Activated CD4-positive, CD25-positive, alpha-beta regulatory T cell treated with anti-CD3 and anti-CD28 coated beads, Interleukin-2, amount 50 U/mL, for 16 hours (primary cell): ENCODE data around the gene RAVER1.
"Not testable (repeated sequence)": the region's sequence is repeated elsewhere in the genome, so short reads cannot be mapped to it uniquely, and the experiment has no call there.

Experiments used
- DNase-seq: peaks from one replicate; pipeline ENCODE4 v3.0.0-alpha.2; 2020; ENCODE audit warnings: low read depth, low spot score

Gene RAVER1

DNA sequence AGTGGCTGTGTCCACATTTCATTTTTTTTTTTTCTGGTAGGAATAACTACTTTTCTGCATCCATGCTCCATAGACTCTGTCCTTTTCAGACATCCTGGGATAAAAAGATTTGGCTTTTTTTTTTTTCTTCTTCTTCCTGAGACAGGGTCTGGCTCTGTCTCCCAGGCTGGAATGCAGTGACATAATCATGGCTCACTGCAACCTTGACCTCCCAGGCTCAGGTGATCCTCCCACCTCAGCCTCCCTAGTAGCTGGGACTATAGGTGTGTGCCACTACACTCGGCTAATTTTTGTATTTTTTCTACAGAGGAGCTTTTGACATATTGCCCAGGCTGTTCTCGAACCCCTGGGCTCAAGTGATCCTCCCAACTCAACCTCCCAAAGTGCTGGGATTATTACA, 10.2 kb upstream of the RAVER1 start:
- DNase-seq, result no peak

DNA sequence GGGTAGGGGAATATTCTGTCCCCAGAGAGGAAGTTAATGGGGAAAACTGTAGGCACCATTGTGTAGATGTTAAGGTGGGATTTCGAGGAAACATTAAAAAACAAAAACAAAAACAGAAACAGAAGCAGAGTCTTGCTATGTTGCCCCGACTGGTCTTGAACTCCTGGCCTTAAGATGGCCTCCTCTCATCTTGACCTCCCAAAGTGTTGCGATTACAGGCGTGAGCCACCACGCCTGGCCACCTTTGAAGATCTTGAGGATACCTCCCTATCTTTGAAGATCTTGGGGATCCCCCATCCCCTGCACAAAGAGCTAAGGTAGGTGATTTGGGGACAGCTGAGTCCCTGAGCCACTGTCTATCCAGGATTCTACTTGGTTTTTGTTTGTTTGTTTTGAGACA, 6.6 kb upstream of the RAVER1 start:
- no peak for DNase-seq

DNA sequence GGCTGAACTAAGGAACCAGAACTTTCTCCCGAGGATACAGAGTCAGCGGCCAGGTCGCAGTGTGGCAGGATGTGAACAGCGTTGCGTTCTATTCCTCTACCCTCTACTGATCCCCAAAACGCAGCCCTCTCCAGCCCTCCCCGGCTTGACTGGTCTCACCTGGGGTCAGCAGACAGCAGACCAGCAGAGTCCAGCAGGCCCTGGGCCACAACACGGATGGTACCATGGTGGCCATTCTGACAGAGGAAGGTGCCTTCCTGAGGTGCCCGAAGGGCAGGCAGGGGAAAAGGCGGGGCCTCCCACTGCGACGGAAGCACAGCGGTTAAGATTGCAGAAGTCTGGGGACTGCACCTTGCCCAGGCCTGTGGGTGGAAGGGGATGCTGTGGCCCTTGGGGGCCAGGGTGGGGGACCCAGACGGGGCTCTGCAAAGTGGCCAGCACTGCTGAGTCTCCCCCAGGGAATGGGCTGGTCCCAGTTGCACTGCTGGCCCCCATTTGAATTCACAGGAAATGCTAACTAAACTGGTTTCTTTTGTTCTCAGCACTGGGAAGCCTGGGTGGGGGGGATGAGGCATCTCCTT, 6.1 kb upstream of the RAVER1 start, which contains the start of gene ICAM3:
ICAM3 (minus strand) TSS at position 245 of the 581 bp plus-strand sequence; CDS start at position 235, 10 bp downstream.
- DNase-seq, result peak; percentile 37

DNA sequence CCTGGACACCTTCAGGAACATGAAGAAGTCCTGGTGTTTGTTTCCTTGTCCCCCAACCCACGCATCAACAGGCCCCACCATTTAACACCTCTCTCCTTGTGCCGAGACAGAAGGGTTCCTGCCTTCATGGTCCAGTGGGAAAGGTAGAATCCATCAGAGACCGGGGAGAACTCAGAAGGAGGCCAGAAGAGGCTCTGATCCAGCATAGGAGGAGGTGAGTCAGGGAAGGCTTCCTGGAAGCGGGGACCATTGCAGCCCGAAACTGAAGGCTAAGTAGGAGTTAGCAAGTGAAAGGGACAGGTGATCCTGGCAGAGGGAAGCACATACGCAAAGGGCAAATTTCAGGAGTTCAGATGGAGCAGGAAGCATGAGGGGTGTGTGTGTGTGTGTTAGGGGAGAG, 5.6 kb upstream of the RAVER1 start:
- no peak for DNase-seq

DNA sequence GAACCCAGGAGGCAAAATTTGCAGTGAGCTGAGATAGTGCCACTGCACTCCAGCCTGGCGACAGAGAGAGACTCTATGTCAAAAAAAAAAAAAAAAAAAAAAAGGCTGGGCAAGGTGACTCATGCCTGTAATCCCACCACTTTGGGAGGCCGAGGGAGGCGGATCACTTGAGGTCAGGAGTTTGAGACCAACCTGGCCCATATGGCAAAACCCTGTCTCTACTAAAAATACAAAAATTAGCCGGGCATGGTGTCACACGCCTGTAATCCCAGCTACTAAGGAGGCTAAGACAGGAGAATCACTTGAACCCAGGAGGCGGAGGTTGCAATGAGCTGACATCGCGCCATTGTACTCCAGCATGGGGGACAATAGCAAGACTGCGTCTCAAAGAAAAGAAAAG, 3.4 kb upstream of the RAVER1 start:
- DNase-seq, result not testable (repeated sequence)

DNA sequence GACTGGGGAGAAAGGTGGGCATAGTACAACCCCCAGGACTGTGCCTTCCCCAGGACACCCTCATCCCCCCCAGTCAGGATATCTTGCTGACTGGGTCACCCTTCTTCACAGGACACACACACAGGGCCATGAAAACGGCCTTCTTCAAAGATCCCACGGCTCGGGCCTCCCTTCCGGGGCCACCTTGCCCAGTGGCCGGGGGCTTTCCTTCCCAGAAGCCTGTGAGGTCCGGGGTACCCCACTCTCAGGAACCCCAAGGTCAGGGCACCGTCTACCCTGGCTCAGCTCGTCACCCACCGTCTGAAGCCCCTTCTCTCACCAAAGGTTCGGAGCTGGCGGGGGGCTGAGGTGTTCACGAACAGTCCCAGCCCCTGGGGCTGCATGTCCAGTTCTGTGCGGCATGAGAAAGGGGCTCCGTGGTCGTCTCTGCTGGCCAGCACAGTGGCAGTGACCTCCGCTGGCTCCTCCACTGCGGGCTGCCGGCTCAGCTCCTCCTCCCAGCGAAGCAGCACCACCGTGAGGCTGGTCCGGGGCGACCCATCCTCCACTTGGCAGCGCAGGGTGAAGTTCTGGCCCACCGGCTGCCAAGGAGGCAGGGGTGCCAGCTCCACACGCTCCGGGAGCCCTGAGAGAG, 2.1 kb upstream of the RAVER1 start:
- no peak for DNase-seq

DNA sequence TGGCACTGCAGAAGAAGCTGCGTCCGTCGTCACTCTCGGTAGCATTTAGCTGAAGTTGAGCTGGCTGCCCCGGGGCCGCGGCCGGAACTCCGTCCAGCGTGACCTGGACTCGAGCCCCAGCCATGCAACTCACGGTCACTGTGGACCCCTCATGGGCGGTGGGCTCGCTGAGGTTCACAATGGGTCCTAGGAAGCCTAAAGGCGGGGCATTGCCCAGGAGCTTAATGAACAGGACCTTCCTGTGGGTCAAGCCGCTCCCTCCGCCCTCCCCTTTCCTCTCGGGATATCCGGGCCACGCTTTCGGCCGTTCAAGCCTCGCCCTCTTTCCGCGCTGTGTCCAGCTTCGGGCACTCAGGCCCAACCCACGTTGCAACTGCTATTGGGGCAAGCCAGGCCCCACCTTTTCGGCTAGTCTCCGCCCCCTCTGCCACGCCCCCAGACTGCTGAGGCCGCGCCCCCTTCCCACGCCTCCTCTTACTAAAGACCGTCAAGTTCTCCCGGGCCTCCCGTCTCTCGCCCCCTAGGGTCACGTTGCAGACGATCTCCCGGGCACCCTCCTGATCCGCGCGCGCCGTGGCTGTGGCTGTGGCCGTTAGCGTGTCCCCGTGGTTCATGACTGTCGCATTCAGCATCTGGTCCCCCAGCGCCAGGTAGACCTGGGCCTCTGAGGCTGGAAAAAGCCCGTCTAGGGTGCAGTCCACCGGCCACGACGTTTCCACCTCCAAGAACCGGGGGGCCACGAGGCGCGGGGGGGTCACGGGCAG, 1.4 kb upstream of the RAVER1 start:
- DNase-seq, result no peak

DNA sequence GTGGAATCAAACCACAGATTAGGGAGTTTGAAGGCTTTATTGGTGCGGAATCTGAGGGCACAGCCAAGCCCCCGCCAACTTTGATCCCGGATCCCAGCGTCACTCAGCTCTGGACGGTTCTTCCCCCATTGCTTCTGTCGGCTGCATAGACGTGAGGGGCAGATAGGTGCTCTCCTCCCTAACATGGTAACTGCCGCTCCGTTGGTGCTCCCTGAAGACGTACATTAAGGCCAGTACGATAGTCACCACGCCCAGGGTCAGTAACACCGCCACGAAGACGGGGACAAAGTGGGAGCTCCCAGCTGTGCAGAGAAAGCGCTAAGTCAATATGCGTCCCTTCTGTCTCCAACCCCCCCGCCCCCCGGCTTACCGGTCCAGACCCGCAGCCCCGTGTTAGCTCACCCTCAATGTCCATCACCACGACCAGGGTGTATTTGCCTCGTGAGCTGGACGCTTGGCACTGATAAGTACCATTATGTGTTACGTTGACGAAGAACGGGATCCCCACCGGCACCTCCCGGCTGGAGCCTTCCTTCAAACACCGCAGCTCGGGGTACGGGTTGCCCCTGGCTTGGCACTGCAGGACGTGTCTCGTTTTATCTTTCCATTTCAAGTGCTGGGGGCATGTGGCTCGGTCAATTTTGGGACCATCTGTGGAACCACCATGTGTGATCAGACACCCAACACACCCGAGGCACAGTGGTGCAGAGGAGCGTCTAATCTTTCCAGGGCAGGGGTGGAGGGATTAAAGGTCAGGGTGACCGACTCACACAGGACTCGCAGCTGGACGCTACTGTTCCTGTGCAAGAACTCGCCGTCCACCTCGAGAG, 644 bp upstream of the RAVER1 start:
- no peak for DNase-seq

DNA sequence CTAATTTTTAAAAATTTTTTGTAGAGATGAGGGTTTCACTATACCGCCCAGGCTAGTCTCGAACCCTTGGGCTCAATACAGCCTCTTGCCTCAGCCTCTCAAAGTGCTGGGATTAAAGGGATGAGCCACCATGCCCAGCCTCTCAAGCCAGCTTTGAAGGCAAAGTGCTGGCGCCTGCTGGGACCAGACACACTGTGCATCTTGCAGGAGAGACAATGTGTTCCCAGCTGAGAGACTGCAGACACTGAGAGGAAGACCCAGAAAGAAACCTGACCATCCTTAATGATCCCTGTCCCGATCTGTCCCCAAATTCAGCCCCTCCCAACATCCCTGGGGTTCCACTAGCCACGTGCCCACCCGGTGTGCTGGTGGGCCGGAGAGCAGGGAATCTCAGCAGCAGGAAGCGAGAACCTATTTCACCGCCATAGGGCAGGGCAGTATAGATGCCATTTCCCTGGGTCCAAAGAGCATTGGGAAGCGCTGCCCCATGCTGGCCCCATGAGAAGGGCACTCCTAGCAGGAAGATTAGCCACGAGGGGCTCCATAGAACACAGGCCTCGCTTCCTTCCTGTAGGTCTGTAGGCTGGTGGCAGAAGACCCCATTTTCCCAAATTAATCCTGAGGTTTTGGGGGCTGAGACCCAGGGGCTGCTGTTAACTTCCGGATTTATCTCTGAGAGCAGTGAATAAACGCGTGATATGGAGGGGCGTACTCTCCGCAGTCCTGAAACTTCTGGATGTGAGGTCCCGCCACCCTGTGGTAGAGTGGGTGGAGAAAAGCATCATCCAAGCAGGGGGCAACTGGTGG, 968 bp downstream of the RAVER1 start:
- DNase-seq, result no peak

DNA sequence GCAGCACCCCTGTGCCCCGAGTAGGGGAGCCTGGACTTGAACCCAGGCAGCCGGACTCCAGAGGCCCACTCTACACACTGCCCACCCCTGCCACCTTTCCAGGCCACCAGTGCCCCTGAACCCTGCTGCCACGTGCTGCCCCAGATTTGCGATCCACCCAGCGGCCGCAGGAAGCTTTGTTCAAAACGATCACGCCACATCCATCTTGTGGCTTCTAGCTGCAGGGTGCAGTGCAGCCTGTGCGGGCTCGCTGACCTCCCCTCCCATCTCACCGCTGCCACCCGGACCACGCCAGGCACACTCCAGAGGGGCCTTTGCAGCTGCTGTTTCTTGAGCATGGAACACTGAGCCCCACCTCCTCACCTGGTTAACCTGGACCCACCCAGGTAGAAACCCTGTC, 3.8 kb downstream of the RAVER1 start:
- DNase-seq, result no peak

DNA sequence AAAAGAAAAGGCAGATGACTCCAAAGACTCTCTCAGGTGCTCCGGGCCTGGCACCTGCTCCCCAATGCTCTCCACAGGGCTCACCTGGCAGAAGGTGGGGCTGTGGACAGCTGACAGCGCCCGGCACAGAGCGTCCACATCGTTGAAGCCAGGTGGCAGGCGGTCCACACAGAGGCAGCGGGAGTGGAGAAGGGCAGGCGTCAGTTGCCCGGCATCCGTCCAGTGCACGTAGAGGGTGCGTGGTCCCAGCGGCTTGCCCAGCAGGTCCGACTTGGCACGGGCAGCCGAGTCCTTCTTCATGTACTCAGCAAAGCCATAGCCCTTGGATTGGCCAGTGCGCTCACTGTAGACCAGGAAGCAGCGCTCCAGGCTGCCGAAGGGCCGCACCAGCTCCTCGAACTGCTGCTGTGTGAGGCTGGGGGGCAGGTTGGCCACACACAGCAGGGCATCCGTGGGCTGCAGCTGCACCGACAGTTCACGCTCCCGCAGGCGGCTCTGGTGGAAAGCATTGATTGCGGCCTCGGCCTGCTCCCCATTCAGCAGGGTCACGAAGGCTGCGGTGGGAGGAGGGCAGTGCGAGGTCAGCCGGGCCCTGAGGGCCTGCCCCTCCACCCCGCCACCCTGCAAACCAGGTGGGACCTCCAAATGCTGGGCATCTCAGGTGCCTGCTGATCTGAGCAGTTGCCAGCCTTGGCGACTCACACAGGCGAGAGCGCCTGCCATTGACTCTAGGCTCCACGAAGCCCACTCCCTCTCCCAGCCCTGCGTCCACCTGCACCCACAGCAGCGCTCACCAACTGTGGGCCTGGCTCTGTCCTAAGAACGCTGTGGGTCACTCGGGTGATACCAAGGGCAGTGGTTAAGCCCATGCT, 4.5 kb downstream of the RAVER1 start:
- DNase-seq, result no peak

DNA sequence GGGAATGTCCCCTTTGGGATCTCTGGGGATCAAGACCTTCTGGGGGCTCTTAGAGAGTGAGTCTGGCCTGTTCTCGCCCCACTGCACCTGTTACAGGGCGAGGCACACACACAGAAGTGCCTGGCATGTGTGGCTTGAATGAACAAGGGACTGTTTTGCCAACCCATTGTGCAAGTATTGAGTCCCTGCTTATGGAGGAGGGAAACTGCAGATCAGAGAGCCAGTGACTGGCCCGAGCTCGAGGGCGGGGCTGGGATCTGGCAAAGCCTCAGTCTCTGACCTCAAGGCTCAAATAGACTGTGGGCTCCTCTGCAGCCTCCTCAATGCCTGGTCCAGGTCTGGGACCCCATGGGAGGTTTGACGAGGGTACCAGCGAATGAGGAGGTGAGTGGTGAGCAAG, 5.5 kb downstream of the RAVER1 start:
- DNase-seq, result no peak

DNA sequence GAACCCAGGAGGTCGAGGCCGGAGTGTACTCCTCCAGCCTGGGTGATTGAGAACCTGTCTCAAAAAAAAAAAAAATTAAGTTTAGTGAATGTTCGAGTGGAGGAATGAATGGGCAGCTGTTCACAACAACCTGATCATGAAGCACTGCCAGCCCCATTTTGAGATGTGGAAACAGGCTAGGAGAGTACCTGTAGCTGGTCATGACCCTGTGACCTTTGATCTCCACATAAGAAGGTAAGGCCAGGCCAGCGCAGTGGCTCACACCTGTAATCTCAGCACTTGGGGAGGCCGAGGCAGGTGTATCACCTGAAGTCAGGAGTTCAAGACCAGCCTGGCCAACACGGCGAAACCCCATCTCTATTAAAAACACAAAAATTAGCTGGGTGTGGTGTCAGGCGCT, 7.6 kb downstream of the RAVER1 start:
- no peak for DNase-seq

DNA sequence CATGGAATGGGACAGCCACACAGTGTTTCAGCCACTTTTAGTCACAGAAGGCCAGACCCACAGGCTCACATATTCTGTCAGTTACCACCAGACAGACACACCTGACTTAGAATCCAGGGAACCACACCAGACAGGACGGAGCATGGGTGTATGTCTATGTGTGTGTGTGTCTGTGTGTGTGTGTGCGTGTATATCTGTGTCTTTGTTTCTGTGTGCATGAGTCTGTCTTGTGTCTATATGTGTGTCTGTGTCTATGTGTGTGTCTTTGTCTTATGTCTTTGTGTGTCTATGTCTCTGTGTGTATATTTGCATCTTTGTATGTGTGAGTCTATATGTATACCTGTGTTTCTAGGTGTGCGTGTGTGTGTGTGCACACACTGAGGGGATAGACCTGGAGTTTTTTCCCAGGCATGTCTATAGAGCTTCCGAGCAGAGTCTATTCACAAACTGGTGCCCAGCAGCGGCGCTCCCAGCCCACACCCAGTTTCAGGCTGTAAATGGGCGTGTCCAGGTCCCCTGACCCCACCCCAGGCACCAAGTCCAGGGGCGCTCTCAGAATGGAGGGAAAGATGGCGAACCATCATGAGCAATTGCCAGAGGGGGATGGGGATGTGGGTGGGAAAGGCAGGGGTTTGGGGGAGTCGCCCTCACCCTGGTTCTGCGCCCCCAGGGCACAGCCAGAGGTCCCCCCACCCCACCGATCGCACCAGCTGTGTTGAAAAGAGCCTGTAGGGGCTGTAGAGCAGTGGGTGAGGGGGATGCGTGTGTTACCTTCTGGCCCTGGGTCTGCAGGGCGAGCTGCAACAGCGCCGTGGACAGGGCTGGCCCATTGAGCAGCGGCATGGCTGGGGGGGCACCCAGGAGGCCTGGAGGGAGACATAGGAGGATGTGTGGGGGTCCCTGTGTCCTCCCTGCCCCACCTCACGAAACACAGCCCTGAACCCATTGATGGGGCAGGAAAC, 11.2 kb downstream of the RAVER1 start:
- no peak for DNase-seq

DNA sequence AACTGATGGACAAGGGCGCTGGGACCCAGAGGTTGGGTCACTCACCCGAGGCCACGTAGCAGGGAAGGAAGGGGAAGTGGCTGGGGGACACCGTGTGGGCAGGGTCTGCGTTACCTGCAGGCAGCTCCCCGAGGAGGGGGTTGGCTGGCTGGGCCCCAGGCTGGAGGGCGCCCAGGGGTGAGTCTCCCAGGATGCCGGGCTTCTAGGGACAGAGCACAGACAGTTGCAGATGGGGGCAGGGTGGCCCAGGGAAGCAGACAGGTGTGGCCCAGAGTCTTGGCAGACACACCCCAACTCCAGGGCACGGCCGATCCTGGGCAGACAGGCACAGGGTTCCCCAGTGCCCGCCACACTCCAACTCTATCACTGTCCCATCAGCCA, 11.9 kb downstream of the RAVER1 start:
- DNase-seq, result no peak

DNA sequence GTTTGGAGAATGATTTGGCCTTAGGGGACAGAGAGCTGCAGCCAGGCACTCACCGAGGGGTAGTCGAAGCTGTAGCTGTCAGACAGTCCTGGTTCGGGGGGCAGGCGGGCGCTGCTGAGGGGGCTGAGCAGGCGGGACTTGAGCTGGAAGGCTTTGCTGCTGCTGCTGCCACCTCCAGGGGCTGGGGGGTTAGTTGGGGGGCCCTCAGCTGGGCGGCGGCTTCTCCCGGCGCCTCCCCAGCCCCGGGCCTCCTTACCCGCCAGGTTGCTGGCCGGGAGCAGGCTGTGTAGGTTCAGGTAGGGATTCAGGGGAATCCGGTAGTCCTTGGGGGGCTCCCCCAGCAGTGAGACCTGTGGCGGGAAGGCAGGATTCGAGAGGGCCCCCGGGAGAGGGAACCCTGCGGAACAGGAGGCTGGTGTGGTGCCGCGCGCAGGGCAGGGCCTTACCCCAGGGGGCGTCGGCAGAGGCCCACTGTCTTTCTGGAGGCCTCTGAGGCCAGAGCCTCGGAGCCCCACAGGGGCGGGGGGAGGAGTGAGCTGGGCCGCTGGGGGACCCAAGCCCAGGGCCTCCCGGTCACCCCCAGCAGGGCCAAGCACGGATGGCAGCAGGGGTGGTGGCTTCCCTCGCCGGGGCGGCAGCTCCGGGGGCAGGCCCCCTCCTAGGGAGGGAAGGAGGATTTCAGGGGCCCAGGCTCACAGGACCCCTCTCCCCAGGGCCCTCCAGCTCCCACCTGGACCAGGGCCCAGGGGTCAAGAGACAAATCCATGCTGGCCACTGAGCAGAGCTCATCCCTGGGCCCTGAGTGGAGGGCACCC, 12.5 kb downstream of the RAVER1 start:
- no peak for DNase-seq

DNA sequence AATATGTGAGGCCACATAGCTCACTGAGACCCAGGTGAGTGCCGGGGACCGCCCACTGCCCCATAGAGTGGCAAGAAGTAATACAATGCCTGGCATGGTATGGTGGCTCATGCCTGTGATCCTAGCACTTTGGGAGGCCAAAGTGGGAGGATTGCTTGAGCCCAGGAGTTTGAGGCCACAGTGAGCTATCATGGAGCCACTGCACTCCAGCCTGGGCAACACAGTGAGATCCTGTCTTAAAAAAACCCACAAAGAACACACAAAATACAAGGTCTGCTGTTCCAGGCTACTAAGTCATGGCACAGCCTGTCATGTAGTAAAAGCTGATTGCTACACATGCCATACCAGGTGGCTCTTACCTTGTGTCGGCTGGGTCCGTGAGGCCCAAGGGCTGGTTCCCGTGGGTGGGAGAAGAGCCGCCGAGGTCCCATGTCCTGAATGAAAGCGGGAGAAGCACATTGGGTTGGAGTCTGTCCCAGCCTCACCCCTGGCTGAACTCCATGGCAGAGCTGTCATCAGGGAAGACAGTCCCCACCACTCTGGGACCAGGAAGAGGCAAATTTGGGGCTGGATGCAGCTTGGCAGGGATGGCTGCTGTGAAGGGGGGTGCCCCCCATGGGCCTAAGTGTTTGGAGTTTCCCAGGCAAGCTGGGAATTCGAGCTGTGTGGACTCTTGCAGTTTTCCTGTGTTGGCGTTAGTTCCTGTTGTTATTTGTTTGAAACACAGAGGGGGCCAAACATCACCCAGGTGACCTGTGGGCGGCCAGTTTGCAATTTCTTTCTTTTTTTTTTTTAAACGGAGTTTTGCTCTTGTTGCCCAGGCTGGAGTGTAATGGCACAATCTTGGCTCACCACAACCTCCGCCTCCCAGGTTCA, 14.3 kb downstream of the RAVER1 start:
- DNase-seq, result no peak
